Dermis microvascular lymphatic vessel endothelial cell (primary cell): ENCODE data around the gene GLT1D1. TPM values are rescaled to one million over a fixed set of nuclear protein-coding genes. Genes with fewer than 3 reads are reported as not detected.
A peak's percentile ranks its signal among the peaks of the same experiment; 100 is the strongest.

Experiments
- DNase-seq, 2 donors: peaks; one replicate each; pipeline versions ENCODE4 v3.0.0 to v3.0.0-alpha.2; 2010; ENCODE audit warnings: low read depth in 2 of 2
- total RNA-seq: library from RNA; depleted of rRNA; stranded (reverse); fragments of >200 nt; gene quantifications from 2 replicates; pipeline ENCODE4 v1.2.1, GENCODE V29; 2014

GLT1D1 gene
- total RNA-seq, 1 donor from 2014 or later: not detected

DNA sequence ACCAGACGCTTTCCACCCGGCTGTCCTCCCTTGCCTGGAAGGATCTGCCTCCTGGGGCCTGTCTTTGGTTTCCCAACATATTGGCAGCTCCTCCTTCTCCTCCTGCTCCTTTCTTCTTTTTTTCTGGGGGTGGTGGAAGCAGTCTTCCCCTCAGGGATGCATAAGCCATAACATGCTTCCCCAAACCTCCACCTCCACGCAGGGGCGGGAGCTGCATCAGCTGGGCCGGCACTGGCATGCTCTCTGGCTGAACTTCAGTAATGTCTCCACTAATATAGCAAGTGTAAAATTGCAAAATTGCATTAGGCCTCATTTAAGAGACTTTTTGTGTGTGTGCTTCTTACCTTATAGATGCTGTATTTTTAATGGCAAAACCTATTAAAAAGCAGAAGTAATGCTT lies 58.6 kb downstream of the GLT1D1 start:
- DNase-seq: no peak

DNA sequence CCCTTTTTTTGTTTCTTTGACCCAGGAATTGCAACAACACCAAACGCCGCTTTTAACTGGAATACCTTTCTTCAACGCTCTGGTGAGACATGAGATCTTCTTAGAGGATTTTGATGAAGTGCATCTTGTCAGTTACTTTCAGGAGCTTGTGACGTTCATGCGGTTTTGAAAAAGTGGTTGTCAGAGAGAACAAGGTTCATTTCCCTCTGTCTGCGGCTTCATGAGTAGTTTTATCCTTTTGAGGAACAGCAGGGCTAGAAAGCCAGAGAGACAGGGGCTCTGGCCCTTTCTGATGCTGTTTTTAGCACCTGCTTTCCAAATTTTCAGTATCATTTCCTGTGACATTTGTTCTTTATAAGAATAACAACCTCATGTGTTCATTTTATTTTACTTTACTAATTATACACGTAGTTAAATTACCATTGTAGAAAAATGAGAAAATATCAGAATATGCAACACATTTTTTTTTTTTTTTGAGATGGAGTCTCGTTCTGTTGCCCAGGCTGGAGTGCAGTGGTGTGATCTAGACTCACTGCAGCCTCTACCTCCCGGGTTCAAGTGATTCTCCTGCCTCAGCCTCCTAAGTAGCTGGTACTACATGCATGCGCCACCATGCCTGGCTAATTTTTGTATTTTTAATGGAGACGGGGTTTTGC lies 61.8 kb downstream of the GLT1D1 start:
- DNase-seq: no peak

DNA sequence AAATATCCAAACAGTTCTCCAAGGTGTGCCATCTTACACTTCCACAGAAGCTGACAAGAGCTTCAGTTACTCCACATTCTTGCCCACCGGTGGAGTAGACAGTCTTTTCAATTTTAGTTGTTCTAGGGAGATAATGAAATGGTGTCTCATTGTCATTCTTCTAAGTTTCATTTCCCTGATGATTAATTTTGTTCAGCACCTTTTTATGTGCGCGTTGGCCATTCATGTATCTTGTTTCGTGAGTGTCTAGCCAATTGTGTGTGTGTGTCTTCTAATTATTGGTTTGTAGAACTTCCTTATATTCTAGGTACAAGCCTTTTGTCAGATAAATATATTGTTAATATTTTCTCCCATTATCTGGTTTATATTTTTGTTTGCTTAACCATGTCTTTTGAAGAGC lies 63.1 kb downstream of the GLT1D1 start:
- no peak for DNase-seq

DNA sequence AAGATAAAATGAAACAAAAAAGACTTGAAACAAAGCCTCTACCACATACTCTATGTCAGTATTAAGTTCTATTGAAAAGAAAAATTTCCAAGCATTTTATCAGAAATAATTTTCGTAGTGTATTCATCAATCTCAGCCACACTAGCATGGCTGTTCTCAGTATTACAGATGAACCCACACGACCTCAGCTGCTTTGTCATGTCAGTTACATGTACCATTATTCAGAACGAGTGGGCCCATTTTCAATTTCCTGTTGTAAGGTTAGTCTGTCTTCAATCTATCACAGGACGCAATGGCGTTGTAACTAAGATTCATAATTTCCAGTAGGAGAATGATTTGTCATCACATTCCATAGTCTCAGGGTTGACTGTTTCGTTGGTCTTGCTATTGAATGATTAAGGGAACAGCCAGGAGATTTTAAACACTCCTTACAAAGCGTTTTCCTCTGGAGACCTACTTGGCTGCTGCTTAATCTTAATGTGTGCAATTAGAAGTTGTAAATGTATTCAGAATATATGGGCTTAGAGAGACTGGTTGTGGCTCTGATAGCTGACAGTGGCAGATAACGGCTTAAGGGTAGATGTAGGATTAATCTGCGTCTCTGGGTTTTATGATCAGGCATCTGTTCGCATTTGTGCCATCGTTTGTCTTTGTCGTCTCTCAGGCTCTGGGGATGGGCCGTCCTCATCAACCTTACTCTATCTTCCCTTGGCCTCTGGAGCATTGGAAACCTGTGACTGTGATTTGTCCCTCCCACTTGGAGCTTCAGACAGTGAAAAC lies 65.4 kb downstream of the GLT1D1 start:
- DNase-seq: no peak

DNA sequence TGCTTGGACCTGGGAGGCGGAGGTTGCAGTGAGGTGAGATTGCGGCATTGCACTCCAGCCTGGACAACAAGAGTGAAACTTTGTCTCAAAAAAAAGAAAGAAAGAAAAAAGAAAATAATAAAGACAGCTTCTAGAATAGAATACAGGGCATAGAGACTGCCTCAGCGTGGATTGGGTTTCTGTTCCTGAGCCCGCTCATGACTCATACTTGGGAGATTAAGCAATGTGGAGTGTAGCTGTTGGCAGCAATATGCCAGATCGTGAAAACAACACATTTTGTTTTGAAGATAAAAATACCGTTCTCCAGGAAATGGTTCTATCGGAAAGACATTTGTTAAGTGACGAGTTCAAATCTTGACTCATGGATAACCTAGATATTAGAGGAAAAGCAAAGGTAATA lies 67.2 kb downstream of the GLT1D1 start:
- DNase-seq: peak in 1 of 2 donors; percentile 6

DNA sequence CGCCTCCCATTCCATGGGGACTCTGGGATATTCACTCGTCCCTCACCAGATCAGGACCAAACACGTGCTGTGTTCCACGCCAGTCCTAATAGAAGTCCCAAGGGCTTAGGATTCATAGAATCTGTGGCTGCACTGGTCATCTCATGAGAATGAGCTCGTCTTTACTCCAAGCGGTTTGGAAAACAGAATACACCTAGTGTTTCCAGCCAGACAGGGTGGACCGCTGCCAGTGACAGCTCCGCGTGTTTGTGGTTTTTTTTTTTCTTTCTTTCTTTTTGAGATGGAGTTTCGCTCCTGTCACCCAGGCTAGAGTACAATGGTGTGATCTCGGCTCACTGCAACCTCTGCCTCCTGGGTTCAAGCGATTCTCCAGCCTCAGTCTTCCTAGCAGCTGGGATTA lies 75.1 kb downstream of the GLT1D1 start:
- no peak for DNase-seq

DNA sequence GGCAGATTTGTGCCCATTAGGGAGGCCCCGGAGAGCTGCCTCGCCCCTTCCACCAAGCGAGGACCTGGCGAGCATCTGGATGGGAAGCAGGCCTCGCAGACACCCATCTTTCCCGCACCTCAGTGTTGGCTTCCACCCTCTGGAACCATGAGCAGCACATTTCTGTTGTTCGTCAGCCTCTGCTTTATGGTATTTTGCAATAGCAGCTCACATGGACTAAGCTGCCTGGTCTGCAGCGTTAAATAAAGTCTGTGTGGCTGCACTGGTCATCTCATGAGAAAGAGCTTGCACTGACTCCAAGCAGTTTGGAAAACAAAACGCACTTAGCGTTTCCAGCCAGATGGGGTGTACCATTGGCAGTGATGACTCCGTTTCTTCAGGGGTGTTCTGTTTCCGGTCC lies 75.8 kb downstream of the GLT1D1 start:
- no peak for DNase-seq

DNA sequence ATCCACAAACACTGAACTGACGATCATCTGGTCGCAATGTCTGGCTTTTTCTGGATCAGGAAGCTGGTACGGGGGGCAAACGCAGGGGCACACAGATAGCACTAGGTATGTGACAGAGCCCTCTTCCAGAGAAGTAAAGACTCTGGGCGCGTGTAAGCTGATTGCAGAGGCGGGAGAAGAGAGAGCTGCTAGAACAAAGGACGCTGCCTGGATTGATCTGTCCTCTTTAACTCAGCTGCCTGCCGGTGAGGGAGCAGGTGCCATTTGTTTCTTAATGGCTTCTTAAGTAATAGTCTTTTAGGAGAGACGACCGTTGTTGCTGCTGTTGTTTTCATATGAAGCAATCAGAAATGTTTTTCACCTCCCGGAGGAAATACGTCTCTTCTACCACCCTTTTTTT lies 77.3 kb downstream of the GLT1D1 start:
- DNase-seq: no peak

DNA sequence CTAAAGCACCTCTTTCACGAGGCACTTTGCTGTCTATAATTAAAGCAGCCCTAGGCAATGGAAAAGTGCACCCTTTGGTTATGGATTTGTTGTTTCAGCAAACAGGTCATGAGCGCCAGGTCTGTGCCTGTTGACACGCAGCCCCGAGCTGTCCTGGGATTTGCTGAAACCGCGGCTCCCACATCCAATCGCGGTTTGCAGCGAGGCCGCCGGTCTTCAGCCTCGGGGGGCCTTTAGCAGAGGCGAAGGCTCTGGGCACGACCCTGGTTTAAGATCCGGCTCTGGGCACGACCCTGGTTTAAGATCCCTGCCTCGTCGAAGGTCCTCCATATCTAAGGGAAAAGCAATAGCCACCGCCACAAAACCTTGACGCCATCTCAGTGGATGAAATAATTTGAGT lies 79.2 kb downstream of the GLT1D1 start:
- no peak for DNase-seq

DNA sequence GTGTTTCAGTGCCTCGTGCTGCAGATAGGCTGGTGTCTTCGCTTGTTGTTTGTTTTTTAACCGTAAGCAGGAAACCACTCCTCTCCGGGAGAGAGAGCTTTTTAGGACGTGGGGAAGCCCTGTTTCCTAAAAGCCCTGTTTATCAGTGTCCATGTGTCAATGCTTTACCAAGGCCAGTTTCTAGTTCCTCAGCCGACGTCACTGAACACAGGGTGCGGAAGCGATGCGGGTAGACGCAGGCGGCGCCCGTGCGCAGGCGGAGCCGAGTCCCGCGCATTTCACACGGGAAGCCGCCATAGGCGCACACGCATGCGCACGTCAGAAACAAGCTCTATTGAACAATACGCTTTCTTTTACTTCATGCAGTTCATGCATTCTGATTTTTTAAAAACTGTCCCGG lies 79.8 kb downstream of the GLT1D1 start:
- DNase-seq: no peak

DNA sequence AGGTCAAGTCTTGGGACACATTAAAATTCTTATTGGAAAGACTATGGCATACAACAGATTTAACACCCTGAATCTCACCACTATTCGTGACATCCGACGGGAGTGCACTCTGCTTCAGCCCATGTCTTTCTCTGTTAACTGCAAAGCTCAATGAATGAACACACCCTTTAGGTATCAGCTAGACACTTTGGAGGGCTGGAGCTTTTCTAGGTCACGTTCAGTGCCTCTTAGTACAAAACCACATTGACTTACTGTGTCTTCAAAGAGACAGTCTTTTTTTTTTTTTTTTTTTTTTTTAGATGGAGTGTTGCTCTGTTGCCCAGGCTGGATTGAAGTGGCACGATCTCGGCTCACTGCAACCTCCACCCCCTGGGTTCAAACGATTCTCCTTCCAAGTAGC lies 80.6 kb downstream of the GLT1D1 start:
- DNase-seq: no peak

DNA sequence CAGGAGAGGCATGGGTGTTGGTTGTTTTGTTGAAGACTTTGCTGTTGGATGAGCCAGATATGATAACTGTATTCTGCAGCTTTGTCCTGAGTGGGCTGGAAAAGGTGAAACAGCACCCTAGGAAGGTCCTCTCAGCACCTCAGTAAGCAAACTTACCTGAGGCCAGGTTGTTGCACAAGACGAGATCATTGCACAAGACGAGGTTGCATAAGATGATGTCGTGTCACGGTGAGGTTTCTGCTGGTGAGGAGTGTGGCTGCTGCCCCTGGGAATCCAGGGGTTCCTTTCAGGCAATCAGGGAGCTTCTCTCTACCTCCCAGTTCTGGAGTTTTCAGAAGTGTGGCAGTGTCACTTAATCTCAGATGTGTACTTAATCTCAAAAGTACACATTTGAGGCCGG lies 85.6 kb downstream of the GLT1D1 start:
- DNase-seq: no peak

DNA sequence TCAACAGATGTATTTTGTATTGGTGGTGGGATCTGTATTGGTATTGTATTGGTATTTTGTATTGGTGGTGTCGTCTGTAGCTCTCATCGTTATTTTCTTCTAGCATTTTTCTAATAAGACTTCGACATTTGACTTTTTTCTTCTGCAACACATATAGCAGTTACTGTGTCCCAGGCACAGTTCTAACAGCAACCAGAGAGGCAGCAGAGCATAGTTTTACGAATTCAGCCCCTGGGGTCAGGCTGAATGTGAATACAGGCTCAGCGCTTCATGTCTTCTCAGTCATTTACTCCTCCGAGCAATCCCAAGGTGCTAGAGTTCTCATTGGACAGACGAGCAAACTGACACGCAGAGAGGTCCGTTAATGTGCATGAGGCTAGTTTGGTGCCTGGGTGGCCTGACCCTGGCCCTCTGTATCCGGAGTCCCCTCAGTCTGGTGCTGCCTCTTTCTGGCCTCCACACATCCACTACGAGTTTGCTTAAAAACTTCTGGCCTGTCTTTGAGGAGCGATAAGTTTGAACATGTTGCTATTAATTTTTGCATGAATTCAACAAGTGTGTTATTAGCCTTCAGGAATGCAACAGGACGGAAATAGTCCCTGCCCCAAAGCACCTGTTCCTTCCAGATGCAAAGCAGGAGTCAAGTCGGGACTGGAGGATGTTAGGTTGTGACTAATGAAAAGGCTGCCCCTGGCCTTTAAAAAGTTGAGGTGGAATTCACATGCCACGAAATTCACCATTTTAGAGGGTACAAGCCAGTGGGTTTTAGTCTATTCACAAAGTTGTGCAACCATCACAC lies 87.0 kb downstream of the GLT1D1 start:
- DNase-seq: no peak

DNA sequence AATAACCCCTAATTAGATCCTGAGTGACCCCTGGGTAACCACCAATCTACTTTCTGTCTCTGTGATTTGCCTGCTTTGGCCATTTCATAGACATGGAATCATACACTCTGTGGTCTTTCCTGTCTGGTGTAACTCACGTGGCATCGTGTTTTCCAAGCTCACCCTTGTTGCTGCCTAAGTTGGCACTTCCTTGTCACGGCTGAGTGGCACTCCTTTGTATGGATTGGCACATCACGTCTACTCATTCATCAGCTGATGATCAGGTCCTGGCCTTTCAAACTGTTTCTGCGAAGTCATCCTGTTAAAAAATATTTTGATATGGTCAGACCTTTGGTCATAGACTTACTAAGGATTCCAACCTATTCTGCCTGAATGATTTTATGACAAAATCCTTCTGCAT lies 87.7 kb downstream of the GLT1D1 start:
- DNase-seq: no peak

DNA sequence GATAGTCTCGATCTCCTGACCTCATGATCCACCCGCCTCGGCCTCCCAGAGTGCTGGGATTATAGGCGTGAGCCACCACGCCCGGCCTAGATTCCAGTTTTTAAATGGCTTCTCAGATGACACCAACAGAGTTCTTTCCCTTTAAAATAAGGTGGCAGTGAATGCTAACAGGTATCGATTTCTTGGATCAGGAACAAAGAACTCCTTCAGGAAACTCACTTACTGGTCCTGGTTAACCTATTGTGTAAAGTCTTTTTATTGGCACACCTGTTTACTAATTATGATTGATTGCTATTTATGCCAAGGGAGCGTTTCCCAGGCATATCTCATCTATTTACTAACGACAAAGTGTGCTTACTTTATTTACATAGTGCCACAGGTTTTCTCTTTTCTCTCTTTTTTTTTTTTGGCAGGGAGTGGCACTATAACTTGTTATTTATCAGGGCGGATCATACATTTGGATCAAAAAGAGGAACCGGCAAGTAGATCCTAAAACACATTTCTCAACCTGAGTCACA lies 89.7 kb downstream of the GLT1D1 start:
- DNase-seq: no peak

DNA sequence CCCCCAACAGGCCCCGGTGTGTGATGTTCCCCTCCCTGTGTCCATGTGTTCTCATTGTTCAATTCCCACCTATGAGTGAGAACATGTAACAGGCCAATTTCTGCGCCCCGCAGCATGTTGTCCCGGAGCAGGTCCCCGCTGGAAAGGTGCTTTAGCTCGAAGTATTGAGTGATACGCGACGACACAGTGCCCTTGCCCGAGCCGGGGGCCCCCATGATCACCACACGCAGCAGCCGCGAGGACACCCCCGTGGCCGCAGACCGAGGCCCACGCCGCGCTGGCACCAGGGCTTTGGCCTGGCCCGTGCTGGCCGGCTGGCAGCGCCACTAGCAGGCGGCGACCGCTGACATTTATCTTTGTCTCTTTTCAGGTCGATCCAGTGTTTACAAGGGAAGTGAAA lies 91.7 kb downstream of the GLT1D1 start:
- DNase-seq: no peak

DNA sequence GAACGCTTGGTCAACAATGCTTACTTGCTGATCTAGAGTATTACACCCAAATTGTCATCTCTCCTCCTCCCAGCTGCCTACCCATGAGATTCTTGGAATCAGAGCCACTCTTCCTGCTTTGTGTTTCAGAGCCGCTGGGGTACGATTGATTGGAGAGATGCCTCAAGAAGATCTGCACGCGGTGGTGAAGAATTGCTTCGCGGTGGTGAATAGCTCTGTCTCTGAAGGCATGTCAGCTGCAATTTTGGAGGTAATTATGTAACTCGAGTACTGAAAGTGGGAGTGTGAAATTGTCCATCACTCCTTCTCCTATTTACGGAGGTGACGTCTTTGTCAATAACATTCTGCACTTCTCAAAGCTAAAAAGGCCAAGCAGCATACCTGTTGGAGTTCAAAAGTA lies 93.9 kb downstream of the GLT1D1 start:
- DNase-seq: no peak

DNA sequence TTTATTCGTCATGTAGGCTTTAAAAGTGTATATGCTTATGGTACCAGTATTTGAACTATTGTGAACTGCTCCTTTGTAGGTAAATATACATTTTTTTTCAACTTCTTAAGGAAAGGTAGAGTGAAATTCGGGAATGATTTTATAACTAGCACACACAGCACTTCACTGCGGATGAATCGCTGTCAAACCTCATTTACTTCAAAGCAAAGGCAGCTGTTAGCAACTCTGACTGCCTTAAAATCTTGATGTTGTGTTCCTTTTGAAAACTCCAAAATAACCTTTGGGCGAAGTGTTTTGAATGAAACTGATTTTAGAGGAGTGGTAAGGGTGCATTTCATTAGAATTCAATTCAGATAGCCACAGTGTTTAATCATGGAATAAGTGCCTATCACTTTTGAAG lies 95.8 kb downstream of the GLT1D1 start:
- DNase-seq: no peak

DNA sequence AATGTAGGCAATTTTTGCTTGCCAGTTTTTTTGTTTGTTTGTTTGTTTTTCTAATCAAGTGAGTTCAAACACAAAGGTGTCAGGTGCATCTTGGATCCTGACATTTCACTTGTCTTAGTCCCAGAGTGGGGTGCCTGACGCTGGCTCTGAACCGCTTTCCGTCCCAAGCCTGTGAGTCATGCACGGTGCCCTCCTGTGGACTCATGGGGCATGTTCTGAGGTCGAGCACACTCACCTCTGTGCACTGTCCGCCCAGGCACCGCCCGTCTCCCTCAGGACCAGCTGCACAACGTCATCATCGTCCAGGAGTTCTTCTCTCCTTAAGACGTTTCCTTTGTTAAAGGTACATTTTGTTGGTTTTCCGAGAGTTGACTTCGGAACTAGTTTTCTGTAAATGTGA lies 98.2 kb downstream of the GLT1D1 start:
- DNase-seq: no peak

DNA sequence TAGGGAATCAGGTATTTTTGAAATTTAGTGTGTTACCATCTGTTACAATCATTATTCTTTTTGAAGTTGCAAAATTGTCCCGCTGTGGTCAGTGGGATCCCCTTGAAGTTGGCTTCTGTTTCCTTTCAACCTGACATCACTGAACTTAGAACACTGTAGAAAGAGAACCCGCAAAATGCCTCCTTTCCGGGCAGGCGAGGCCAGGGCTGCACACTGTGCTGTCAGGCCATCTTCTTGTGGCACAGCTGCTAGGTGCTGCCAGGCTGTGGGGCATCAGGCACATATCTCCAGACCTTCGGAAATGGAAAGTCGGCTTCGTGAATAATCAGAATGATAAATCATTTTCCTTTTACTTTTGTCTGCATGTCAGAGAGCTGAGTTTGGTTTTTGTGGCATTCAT lies 103.5 kb downstream of the GLT1D1 start:
- no peak for DNase-seq

DNA sequence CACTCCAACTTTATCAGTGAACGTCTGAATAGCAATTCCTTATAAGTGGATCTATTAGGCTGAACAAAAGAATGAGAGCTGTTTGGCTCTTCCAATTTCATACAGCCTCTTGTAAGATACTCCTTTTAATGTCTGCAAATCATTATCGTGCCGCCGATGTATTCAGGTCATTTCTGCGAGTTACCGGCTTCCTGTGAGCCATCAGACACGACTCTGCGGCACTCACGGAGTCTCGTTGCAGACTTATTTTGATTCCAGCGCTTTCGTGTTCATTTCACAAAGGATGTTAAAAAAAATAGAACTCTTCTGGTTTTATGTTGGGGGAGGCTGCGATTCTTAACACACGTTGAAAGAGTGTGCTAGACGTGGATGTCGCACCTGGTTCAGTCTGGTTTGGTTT lies 106.6 kb downstream of the GLT1D1 start:
- no peak for DNase-seq

DNA sequence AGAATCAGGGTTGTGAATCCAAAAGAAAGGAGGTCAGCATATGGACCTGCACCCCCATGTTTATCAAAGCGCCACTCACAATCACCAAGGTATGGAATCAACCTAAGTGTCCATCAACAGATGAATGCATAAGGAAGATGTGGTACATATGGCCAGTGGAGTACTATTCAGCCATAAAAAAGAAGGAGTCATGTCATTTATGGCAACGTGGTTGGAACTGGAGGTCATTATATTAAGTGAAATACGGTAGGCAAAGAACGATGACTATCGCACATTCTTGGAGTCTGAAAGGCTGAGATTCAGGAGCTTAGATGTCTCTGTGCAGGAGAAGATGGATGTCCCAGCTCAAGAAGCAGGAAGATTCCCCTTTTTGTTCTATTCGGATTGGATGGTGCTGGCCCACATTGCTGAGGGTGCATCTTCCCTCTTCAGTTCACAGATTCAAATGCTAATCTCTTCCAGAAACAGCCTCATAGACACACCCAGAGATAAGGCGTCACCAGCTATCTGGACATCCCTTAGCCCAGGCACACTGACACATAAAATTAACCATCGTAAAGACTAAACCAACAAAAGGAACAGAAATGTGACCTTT lies 108.1 kb downstream of the GLT1D1 start:
- DNase-seq: no peak
